ENCODE results near the gene NFATC2. TPM values are rescaled to one million over a fixed set of nuclear protein-coding genes. Genes with fewer than 3 reads are reported as not detected.

NFATC2 gene
- total RNA-seq, 1 experiment from 2014 or later: 6.3 TPM

- ChIA-PET POLR2A (ENCODE audit: unreplicated experiment) (no interaction called here), CTCF (no interaction called here)
- peaks cover 23% of the 10 kb centered on the region for H3K4me1 ChIP-seq (replicated peaks; ENCODE audit: insufficient read depth)
- H3K27me3 ChIP-seq (ENCODE audit: insufficient read depth, low read depth): no peaks in the 10 kb centered on the region
- H3K9me3 ChIP-seq (ENCODE audit: insufficient read depth, low read depth): no peaks in the 10 kb centered on the region
- H4K20me1 ChIP-seq (ENCODE audit: insufficient read depth): no peaks in the 10 kb centered on the region
- H2AFZ ChIP-seq: no peak overlapping the region
- intact Hi-C loops (cut with micrococcal nuclease; ENCODE audit: unreplicated experiment): no loop called here
- no peak overlapping the region for H3K4me2 ChIP-seq
- H3K36me3 ChIP-seq (ENCODE audit: low read depth): no peaks in the 10 kb centered on the region
- H3F3A ChIP-seq (ENCODE audit: insufficient read depth, low read depth): peaks cover 17% of the 10 kb centered on the region; the same call in 1 of the 2 replicates
- no peak for DNase-seq
- no peak for TF ChIP-seq CTCF (conservative IDR thresholded peaks at IDR 0.05)
- no peak for TF ChIP-seq EZH2 (IDR thresholded peaks at IDR 0.05; ENCODE audit: low read depth)
- H3K79me2 ChIP-seq (ENCODE audit: low read depth): no peaks in the 10 kb centered on the region
- BruUV-seq (replicated peaks): no TSS peak
- no peak overlapping the region for H3K27ac ChIP-seq
- no peaks in the 10 kb centered on the region for H3K9me2 ChIP-seq (ENCODE audit: insufficient read depth)
- H3K4me3 ChIP-seq: no peak overlapping the region
These were observed 110.2 kb downstream of the NFATC2 start for GRCh38 chr20:51432251-51432784.

- peaks cover 17% of the 10 kb centered on the region; the same call in 1 of the 2 replicates for H3F3A ChIP-seq (ENCODE audit: insufficient read depth, low read depth)
- no peaks in the 10 kb centered on the region for H3K9me2 ChIP-seq (ENCODE audit: insufficient read depth)
- H3K36me3 ChIP-seq (ENCODE audit: low read depth): no peaks in the 10 kb centered on the region
- no TSS peak for BruUV-seq (replicated peaks)
- H3K9me3 ChIP-seq (ENCODE audit: insufficient read depth, low read depth): no peaks in the 10 kb centered on the region
- no peak overlapping the region for H3K27ac ChIP-seq
- H3K4me1 ChIP-seq (replicated peaks; ENCODE audit: insufficient read depth): peaks cover 23% of the 10 kb centered on the region
- H3K27me3 ChIP-seq (ENCODE audit: insufficient read depth, low read depth): no peaks in the 10 kb centered on the region
- ChIA-PET POLR2A (ENCODE audit: unreplicated experiment) (no interaction called here), CTCF (no interaction called here)
- no peak overlapping the region for H2AFZ ChIP-seq
- H4K20me1 ChIP-seq (ENCODE audit: insufficient read depth): no peaks in the 10 kb centered on the region
- no peak for DNase-seq
- no peak overlapping the region for H3K4me2 ChIP-seq
- H3K4me3 ChIP-seq: no peak overlapping the region
- H3K79me2 ChIP-seq (ENCODE audit: low read depth): no peaks in the 10 kb centered on the region
- intact Hi-C loops (cut with micrococcal nuclease; ENCODE audit: unreplicated experiment): no loop called here
- TF ChIP-seq CTCF (conservative IDR thresholded peaks at IDR 0.05) (no peak), EZH2 (IDR thresholded peaks at IDR 0.05; ENCODE audit: low read depth) (no peak)
These were observed 111.2 kb downstream of the NFATC2 start for GRCh38 chr20:51431321-51431720.

GRCh38 chr20:51430198-51430950, 112.1 kb downstream of the NFATC2 start:
- Histone ChIP-seq H3K27me3 (ENCODE audit: insufficient read depth, low read depth) (no peaks in the 10 kb centered on the region), H3K9me3 (ENCODE audit: insufficient read depth, low read depth) (no peaks in the 10 kb centered on the region), H3K27ac (no peak overlapping the region), H3K36me3 (ENCODE audit: low read depth) (no peaks in the 10 kb centered on the region), H3K4me3 (no peak overlapping the region), H3F3A (ENCODE audit: insufficient read depth, low read depth) (peaks cover 15% of the 10 kb centered on the region; the same call in 1 of the 2 replicates), H4K20me1 (ENCODE audit: insufficient read depth) (no peaks in the 10 kb centered on the region), H3K4me2 (no peak overlapping the region), H3K4me1 (replicated peaks; ENCODE audit: insufficient read depth) (peaks cover 20% of the 10 kb centered on the region), H3K79me2 (ENCODE audit: low read depth) (no peaks in the 10 kb centered on the region), H2AFZ (no peak overlapping the region), H3K9me2 (ENCODE audit: insufficient read depth) (no peaks in the 10 kb centered on the region)
- no TSS peak for BruUV-seq (replicated peaks)
- TF ChIP-seq CTCF (conservative IDR thresholded peaks at IDR 0.05): no peak
- no peak for TF ChIP-seq EZH2 (IDR thresholded peaks at IDR 0.05; ENCODE audit: low read depth)
- CTCF ChIA-PET: no interaction called here
- POLR2A ChIA-PET (ENCODE audit: unreplicated experiment): no interaction called here
- no peak for DNase-seq
- intact Hi-C loops (cut with micrococcal nuclease; ENCODE audit: unreplicated experiment): no loop called here

Measured in PC-9 (cell line).